ENCODE results near the gene MALRD1.

DNA sequence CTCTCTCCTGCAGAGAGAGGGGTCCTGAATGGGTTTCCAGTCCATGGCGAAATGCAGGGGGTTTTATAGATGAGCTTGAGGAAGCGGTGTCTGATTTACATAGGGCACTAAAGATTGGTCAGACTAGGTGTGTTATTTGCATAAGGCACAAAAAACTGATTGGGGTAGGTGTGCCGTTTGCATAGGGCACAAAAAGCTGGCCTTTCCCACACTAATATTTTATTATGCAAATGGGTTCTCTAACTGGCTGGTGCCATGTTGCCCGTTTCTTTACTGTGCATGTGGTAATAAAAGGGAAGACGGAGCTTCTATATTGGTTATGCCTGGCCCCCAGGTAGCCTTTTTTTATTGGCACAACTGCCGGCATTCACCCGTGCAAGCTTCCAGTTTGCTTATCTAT lies 50.2 kb downstream of the MALRD1 start:
- TF ChIP-seq, protein P1, sequence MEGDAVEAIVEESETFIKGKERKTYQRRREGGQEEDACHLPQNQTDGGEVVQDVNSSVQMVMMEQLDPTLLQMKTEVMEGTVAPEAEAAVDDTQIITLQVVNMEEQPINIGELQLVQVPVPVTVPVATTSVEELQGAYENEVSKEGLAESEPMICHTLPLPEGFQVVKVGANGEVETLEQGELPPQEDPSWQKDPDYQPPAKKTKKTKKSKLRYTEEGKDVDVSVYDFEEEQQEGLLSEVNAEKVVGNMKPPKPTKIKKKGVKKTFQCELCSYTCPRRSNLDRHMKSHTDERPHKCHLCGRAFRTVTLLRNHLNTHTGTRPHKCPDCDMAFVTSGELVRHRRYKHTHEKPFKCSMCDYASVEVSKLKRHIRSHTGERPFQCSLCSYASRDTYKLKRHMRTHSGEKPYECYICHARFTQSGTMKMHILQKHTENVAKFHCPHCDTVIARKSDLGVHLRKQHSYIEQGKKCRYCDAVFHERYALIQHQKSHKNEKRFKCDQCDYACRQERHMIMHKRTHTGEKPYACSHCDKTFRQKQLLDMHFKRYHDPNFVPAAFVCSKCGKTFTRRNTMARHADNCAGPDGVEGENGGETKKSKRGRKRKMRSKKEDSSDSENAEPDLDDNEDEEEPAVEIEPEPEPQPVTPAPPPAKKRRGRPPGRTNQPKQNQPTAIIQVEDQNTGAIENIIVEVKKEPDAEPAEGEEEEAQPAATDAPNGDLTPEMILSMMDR (conservative IDR thresholded peaks at IDR 0.05 in 1 of 2, IDR thresholded peaks at IDR 0.05 in 1 of 2; ENCODE audit: low read depth in 1 of 2, low read length in 2 of 2) = no peak
- TF ChIP-seq EZH2 (IDR thresholded peaks at IDR 0.05; ENCODE audit: low read length, missing control alignments) = no peak

Data from fibroblast of lung (primary cell).